Measurements from ENCODE around the gene FBXO40. TPM values are rescaled to one million over a fixed set of nuclear protein-coding genes. Genes with fewer than 3 reads are reported as not detected.

Gene FBXO40
- total and polyA plus RNA-seq, 2 of the 13 experiments (the other 11 are each of a cell fraction or from before 2014, with no cell fraction given), result not detected

DNA sequence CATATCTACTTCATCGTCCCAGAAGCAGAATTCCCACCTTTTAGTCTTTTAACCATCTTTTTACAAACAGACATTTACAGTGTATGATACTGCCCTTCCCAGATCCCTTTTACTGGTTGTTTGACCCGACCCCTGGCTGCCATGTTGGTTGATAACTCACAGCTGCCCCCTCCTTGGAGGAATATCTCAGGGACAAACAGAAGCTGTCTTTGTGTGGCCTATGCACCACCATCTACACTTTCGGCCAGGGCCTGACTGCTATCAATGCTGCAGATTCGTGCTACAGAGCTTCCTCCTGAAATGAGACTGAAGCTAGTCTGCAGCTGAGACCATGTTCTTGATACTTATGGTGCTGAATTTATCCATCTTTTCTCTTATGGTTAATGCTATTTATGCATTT lies 40.8 kb upstream of the FBXO40 start:
- H3K36me3 ChIP-seq (replicated peaks in 1 of 2; ENCODE audit: control insufficient read depth in 1 of 2, insufficient read depth in 2 of 2, low read length in 2 of 2), result no peaks in the 10 kb centered on the region
- H3K9ac ChIP-seq (ENCODE audit: insufficient read depth, low read depth, low read length), result peak overlapping the region; percentile 44
- H3K9me3 ChIP-seq (ENCODE audit: low read length), result no peaks in the 10 kb centered on the region
- in situ Hi-C loops (cut with HindIII; ENCODE audit: extremely low pct_ligation_motif_present, low pct_unique_long_range_greater_than_20kb), result loop anchor here (25.0 kb wide), 1 partner anchor 1135 kb away; the partner anchor contains the start of gene PARP14
- H3K27ac ChIP-seq (ENCODE audit: extremely low read length, insufficient read depth, low read length), result no peak overlapping the region
- DNase-seq (ENCODE audit: low spot score), result no peak
- H4K20me1 ChIP-seq (ENCODE audit: insufficient read depth, low read length), result no peaks in the 10 kb centered on the region
- H3K4me1 ChIP-seq (ENCODE audit: insufficient read depth, low read length), result peaks cover 16% of the 10 kb centered on the region
- peak overlapping the region; percentile 81 for H3K4me2 ChIP-seq (ENCODE audit: low read depth, low read length)
- ChIA-PET CTCF (ENCODE audit: low intra/inter-chr PET ratio, low total read pairs) (no interaction called here), POLR2A (no interaction called here)
- peak overlapping the region; percentile 49 to 84 (median 61) for H3K4me3 ChIP-seq (replicated peaks in 1 of 3; ENCODE audit: insufficient read depth in 1 of 3, low read depth in 2 of 3, low read length in 3 of 3)
- ATAC-seq, result peak; percentile 92
- peaks cover 0 to 4% of the 10 kb centered on the region in 2 experiments; a peak in 1 of 5 replicates for H3K27me3 ChIP-seq (ENCODE audit: control insufficient read depth in 1 of 2, insufficient read depth in 2 of 2, low read length in 2 of 2)
- H3K79me2 ChIP-seq (ENCODE audit: insufficient read depth, low read length), result no peaks in the 10 kb centered on the region
- TF ChIP-seq ZNF510 (CRISPR knock-in tag; IDR thresholded peaks at IDR 0.05; ENCODE audit: low read depth) (no peak), ZFAT (CRISPR knock-in tag; conservative IDR thresholded peaks at IDR 0.05) (peak; percentile 83), GPN1 (CRISPR knock-in tag; IDR thresholded peaks at IDR 0.05; ENCODE audit: borderline replicate concordance) (no peak), HMGA1 (CRISPR knock-in tag; conservative IDR thresholded peaks at IDR 0.05) (no peak), MTF1 (CRISPR knock-in tag; IDR thresholded peaks at IDR 0.05) (no peak), ZMYM4 (CRISPR knock-in tag; IDR thresholded peaks at IDR 0.05) (0 out of 2 replicates have a peak, but pooled peaks have one; percentile 21), ZFX (CRISPR knock-in tag; IDR thresholded peaks at IDR 0.05; ENCODE audit: low read depth) (peak; percentile 48; the same call in 1 of the 2 replicates), ZNF292 (CRISPR knock-in tag; IDR thresholded peaks at IDR 0.05; ENCODE audit: borderline replicate concordance, low read depth) (peak; percentile 34; the same call in 1 of the 2 replicates), SALL1 (CRISPR knock-in tag; IDR thresholded peaks at IDR 0.05) (peak; percentile 22; the same call in 1 of the 2 replicates)
- TF ChIP-seq, protein P1, sequence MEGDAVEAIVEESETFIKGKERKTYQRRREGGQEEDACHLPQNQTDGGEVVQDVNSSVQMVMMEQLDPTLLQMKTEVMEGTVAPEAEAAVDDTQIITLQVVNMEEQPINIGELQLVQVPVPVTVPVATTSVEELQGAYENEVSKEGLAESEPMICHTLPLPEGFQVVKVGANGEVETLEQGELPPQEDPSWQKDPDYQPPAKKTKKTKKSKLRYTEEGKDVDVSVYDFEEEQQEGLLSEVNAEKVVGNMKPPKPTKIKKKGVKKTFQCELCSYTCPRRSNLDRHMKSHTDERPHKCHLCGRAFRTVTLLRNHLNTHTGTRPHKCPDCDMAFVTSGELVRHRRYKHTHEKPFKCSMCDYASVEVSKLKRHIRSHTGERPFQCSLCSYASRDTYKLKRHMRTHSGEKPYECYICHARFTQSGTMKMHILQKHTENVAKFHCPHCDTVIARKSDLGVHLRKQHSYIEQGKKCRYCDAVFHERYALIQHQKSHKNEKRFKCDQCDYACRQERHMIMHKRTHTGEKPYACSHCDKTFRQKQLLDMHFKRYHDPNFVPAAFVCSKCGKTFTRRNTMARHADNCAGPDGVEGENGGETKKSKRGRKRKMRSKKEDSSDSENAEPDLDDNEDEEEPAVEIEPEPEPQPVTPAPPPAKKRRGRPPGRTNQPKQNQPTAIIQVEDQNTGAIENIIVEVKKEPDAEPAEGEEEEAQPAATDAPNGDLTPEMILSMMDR (CRISPR knock-in tag; IDR thresholded peaks at IDR 0.05), result 0 out of 2 replicates have a peak, but pooled peaks have one; percentile 17
- 0% methylated on average over 4 of the region's 4 CpGs for WGBS (ENCODE audit: low lambda C conversion rate)
- peak; percentile 43 for FAIRE-seq
- H2AFZ ChIP-seq (ENCODE audit: low read length), result peak overlapping the region; percentile 92
- intact Hi-C loops (cut with micrococcal nuclease; ENCODE audit: unreplicated experiment), result no loop called here
- no TSS peak for BruUV-seq (replicated peaks)

Measured in HepG2 (cell line).